NCI-H524 treated with DMSO at 0.1 percent for 48 hours (cell line): ENCODE results near the gene GPER1.
"Not testable (repeated sequence)": the region's sequence is repeated elsewhere in the genome, so short reads cannot be mapped to it uniquely, and the experiment has no call there.

Source experiments
- DNase-seq: peaks from one replicate; lab custom pipeline; 2025; lab: John Stamatoyannopoulos, UW

Gene GPER1

DNA sequence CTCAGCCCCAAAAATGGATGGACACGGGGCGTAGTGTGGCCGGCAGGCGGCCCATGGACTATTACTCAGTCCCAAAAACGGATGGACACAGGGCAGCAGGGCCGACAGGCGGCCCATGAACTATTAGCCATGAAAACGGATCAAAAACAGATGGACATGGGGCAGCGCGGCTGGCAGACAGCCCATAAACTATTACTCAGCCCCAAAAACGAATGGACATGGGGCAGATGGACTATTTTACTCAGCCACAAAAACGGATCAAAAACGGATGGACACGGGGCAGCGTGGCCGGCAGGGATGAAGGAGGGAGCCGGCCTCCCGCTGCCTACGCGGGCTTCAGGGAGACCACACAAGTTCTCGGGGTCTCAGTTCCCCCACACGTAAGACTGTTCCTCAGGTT is 32.9 kb downstream of the GPER1 start:
- no peak for DNase-seq

DNA sequence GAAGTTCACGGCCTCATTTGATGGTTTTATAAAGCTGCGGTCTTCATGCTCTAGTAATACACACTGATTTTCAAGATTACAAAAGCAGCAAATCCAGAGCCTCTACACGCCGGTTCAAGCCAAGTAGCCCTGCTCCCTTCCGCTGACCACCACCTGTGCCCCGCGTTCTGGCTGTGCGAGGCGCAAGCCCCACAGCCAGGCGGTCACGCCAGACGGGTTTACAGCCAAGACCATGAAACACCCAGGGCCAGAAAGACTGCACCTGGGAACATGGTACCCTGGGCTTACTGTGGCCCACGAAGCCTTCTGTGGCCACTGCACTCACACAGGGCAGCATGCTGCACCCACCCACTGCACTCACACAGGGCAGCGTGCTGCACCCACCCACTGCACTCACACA is 33.6 kb downstream of the GPER1 start:
- no peak for DNase-seq

GRCh38 chr7:1121886-1122831 is 34.2 kb downstream of the GPER1 start:
- DNase-seq: no peak

- no peak for DNase-seq
Observed at GRCh38 chr7:1122832-1123501, 35.1 kb downstream of the GPER1 start.

GRCh38 chr7:1123715-1124114 is 35.8 kb downstream of the GPER1 start:
- no peak for DNase-seq

DNA sequence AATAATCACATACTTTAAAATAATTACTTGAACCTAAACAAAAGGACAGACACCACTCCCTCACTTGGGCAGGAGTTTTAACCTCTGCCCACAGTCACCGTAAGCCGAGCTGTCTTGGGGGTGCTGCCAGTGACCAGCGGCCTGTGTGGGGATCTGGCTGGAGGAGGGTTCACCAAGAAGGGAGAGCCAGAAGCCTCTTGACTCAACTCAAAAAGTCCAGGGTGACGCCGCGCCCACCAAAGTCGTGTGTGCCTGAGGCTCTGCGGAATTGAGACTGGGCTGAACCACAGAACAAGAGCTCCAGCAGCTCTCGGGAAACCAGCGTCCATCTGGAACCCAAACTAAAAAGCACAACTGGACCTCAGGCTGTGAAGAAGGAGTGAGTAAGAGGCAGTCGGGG is 36.3 kb downstream of the GPER1 start:
- DNase-seq: no peak

DNA sequence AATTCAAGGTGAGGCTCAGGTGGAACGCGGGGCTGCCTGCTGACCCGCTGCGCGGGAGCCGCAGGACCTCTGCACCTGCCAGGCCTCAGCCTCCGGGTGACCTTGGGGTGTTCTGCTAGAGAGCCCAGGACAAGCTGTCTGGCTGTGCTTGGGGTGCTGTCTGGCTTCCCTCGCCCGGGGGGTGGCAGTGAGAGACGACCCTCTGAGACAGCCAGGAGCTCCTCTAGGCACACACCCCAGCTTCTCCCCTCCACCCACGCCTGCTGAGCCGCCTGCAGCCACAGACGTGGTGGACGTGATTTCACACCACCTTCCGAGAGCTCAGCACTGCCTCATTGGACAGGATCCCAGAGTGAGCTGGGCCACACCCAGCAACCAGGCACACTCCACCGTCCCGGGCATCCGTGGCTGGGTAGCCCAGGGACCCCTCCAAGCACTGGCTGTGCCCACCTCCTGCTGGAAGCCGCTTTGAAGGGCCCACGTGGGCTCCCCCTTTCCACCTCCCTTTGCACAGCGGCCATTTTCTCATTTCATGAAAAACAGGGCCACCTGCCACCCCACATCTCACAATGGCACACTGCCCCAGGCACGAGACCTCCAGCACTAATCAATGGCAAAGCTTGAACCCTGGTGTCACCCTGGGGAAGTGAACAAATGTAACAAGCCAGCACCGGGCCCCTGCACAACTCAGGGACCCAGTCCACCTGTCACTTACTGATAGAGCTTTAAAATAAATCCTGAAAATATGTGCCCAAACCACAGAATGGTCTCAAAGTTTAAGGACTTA is 37.1 kb downstream of the GPER1 start:
- no peak for DNase-seq

GRCh38 chr7:1125603-1125969 is 37.7 kb downstream of the GPER1 start:
- no peak for DNase-seq

GRCh38 chr7:1127001-1127400 is 39.1 kb downstream of the GPER1 start:
- no peak for DNase-seq

- DNase-seq: no peak
Observed at GRCh38 chr7:1129431-1129830, 41.5 kb downstream of the GPER1 start.

DNA sequence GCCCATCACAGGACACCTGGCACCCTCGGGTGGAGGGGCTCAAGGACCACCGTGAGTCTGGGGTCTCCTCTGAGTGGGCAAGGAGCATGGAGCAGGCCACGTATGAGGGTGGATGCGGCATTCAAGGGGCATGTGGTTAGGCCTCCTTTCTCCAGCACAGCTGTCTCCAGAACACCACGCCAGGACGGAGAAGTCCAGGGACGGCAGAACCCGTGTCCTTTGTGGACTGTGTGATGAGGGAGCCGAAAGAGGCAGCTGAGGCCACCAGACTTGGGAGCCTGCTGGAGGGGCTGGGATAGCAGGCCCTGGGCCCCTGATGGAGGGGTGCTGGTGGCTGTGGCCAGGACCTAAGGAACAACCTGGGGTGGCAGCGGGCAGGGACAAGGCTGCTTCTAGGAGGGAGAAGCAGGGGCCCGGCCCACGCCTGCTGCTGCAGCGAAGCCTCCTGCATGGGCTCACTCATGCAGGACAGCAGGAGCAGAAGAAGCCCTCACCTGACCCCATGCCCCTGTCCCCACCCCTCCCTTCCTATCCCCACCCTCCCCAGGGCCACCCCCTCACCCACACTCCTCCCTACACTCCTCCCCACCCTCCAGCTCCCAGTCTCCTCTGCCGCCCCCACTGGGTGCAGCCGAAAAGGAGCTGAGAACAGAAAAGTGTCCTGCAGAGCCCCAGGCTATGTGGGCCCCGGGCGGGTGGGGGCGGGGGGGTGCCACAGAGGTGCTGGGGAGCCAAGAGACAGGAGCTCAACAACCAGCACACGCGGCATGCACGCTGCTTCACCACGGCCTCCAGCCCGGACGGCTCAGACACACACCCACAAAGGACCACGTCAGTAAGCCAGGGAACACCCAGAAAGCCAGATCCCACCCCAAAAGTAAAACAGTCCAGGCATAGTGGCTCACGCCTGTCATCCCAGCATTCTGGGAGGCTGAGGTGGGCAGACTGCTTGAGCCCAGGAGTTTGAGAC is 42.4 kb downstream of the GPER1 start:
- no peak for DNase-seq

- DNase-seq: no peak
Observed at GRCh38 chr7:1131471-1132265, 43.8 kb downstream of the GPER1 start.

DNA sequence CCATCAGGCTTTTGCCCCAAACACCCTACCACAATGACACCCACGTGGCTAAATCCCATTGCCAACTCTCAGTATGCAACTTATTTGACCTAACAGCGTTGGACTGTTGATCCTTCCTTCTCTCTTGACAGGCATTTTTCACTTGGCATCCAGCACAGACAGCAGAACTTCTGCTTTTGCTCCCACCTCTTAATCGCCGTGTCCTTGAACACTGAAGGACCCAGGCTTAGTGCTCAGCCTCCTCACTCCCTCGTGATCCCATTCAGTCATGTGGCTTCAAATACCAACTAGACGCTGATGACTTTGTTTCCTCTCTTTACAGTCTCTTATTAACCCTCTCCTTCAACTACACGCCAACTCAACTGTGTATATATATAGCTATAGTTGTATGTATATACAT is 47.0 kb downstream of the GPER1 start:
- no peak for DNase-seq

DNA sequence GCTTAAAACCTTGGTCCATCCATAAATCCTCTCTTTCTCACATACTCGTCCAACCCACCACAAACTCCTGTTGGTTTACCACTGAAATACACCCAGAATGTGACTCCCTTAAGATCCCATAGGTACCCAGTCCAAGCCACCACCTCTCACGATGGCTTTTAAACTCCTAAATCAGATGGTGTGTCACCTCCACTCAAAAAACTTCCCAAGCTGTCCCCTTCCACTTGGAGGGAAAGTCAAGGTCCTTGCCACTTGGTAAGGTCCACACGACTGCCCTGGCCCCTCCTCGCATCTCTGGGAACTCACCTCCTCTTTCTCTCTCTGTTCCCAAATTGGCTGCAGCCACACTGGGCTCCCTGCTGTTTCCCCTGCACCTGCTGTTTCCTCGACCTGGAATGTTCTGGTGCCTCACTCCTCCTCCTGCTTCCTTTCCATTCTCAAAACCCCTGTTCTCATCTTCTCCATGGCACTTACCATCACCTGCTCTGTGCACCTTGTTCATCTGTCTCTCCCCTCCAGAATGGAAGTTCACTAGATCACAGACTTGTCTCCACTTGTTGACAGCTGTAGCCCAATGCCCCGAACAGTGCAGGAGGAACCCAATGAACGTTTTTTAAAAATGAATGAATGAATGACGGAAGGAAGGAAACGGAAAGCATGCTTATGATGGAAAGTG is 49.1 kb downstream of the GPER1 start:
- no peak for DNase-seq

GRCh38 chr7:1137517-1138167 is 49.7 kb downstream of the GPER1 start:
- DNase-seq: no peak

GRCh38 chr7:1140476-1141104 is 52.7 kb downstream of the GPER1 start:
- no peak for DNase-seq

DNA sequence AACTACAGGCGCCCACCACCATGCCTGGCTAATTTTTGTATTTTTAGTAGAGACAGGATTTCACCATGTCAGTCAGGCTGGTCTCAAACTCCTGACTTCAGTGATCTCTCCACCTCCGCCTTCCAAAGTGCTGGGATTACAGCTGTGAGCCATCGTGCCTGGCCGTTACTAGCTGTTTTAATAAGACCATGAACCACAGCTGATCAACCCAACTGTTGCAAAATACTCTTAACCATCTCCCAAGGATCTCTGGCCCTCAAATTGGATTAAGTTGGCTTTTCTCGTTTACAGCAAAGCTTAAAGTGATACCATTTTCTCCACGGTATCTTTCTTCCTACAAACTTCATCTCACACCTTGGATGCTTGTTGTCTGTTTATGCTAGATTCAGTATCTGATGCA is 53.7 kb downstream of the GPER1 start:
- no peak for DNase-seq

- DNase-seq: no peak
Observed at GRCh38 chr7:1142051-1142635, 54.2 kb downstream of the GPER1 start.

- not testable (repeated sequence) for DNase-seq
Observed at GRCh38 chr7:1143031-1143430, 55.1 kb downstream of the GPER1 start.
